Measurements from ENCODE around the gene NUDT16.
"Not testable (repeated sequence)": the region's sequence is repeated elsewhere in the genome, so short reads cannot be mapped to it uniquely, and the experiment has no call there.

NUDT16 gene

DNA sequence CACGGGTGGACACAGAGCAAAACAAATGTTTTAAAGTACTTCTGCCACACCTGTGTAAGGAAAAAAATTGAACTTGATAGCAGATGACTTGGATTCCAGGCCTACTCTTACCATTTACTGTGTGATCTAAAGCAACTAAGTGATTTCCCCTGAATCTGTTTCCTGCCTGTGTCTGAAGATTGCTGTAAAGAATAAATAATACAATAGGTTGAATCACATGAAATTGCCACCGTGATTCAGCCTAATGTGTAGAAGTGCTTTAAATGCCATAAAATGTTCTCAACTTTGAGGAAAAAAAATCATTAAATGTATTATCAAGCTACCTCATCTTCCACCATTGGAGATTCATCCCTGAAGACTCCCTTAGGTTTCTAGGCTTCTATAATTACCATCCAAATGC lies 27.6 kb upstream of the NUDT16 start:
- Histone ChIP-seq H3K4me3 (no peak overlapping the region), H3K27ac (no peak overlapping the region), H3K27me3 (no peaks in the 10 kb centered on the region), H4K20me1 (no peaks in the 10 kb centered on the region), H3K9me3 (replicated peaks in 1 of 11) (no peaks in the 10 kb centered on the region), H3K9ac (no peak overlapping the region), H3K4me1 (peaks cover 3 to 35% (median 21%) of the 10 kb centered on the region in 10 experiments; a peak in 15 of 20 replicates), H3K4me2 (peak overlapping the region in 9 of 11 experiments; percentile 26 to 70 (median 45); a peak in 19 of 22 replicates), H3K36me3 (no peaks in the 10 kb centered on the region)
- TF ChIP-seq Cebpa-rat (IDR thresholded peaks at IDR 0.05), result no peak

DNA sequence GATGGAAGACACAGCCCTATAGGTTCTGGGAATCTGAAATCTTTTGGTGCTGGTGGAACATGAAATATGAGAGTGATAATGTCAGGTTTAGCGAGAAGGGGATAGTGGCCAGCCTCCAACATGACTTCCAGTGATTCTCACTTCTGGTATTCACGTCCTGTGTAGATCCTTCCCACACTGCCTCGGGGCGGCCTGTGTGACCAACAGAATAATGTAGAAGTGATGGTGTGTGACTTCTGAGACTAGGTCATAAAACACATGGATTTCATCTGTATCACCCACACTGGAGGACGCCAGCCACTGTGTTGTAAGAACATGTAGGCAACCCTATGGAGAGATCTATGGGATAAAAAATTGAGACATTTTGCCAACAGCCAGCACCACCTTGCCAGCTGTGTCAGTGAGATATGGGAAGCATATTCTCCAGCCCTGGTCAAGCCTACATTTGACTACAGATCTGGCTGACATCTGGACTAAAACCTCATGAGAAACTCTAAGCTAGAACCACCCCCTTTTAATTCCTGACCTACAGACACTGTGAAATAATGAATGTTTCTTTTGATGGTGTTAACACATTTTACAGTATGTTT lies 25.5 kb upstream of the NUDT16 start:
- Histone ChIP-seq H3K36me3 (no peaks in the 10 kb centered on the region), H3K9ac (no peak overlapping the region), H3K4me1 (peaks cover 0 to 23% (median 19%) of the 10 kb centered on the region in 10 experiments; a peak in 15 of 20 replicates), H3K27me3 (no peaks in the 10 kb centered on the region), H3K4me2 (no peak overlapping the region), H4K20me1 (no peaks in the 10 kb centered on the region), H3K27ac (no peak overlapping the region), H3K4me3 (no peak overlapping the region), H3K9me3 (replicated peaks in 1 of 11) (no peaks in the 10 kb centered on the region)
- TF ChIP-seq Cebpa-rat (IDR thresholded peaks at IDR 0.05), result no peak

DNA sequence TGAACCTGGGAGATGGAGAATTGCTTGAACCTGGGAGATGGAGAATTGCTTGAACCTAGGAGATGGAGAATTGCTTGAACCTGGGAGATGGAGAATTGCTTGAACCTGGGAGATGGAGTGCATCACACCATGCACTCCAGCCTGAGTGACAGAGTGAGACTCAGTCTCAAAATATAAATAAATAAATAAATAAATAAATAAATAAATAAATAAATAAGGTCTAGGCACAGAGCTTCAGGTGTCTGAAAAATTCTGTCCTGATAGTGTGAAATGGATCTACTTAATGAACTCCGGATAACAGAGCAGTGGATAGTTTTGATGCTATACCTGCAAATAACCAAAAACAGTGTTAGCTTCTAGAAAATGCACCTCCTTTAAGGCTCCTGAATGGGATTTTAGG lies 24.3 kb upstream of the NUDT16 start:
- TF ChIP-seq Cebpa-rat (IDR thresholded peaks at IDR 0.05), result no peak
- Histone ChIP-seq H4K20me1 (no peaks in the 10 kb centered on the region), H3K27me3 (no peaks in the 10 kb centered on the region), H3K36me3 (no peaks in the 10 kb centered on the region), H3K9me3 (replicated peaks in 1 of 11) (peaks cover 7 to 11% (median 8%) of the 10 kb centered on the region in 11 experiments), H3K4me1 (peaks cover 0 to 22% (median 19%) of the 10 kb centered on the region in 10 experiments; a peak in 15 of 20 replicates), H3K27ac (no peak overlapping the region), H3K4me2 (no peak overlapping the region), H3K4me3 (no peak overlapping the region), H3K9ac (no peak overlapping the region)

DNA sequence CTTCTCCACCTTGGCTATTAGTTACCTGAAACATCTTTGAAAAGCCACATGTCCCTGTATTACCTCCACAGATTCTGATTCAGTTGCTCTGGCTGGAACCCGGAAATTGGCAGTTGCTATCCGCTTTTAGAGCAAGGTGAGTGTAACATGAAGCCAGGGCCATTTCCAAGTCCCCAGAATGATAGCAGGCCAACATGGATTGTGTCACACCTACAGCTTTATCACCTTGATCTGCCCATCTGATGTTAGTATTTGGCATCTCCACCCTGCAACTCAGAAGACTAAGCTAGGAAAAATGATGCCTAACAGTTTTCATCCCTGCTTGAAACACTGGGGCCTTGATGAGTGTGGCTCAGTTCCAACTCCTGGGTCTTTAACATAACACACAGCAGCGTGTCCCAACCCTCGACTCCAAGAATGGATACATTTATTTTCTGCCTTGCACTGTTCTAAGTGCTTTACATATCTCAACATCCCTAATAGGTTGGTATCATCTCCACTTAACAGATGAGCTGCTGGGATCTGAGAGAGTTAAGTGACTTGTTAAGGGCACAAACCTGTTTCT lies 21.3 kb upstream of the NUDT16 start:
- Histone ChIP-seq H4K20me1 (no peaks in the 10 kb centered on the region), H3K9me3 (replicated peaks in 1 of 11) (peaks cover 7 to 14% (median 11%) of the 10 kb centered on the region in 11 experiments), H3K4me1 (no peaks in the 10 kb centered on the region), H3K4me2 (no peak overlapping the region), H3K9ac (no peak overlapping the region), H3K4me3 (no peak overlapping the region), H3K36me3 (no peaks in the 10 kb centered on the region), H3K27ac (no peak overlapping the region), H3K27me3 (no peaks in the 10 kb centered on the region)
- no peak for TF ChIP-seq Cebpa-rat (IDR thresholded peaks at IDR 0.05)

DNA sequence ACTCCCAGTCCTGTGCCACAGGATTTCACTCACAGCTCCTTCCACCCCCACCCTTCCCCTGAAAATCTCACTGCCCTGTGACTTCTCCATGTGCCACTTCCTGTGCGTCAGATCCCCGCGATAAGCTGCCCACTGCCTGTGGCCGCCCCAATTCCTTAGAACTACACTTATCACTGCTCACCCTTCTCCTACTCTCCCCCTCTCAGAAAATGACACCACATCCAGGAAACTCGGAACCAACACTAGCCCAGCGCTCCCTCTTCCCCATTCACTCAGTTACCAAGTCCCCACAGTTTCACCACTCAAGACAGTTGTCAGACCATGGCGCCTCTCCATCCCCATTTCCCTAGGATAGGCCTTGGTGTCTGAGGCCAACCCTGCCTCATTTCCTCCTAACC lies 20.5 kb upstream of the NUDT16 start:
- H3K4me1 ChIP-seq, H3K27ac ChIP-seq, H4K20me1 ChIP-seq, H3K27me3 ChIP-seq, H3K4me2 ChIP-seq, H3K36me3 ChIP-seq, H3K9ac ChIP-seq, H3K4me3 ChIP-seq: not testable (repeated sequence)
- peaks cover 7 to 14% (median 11%) of the 10 kb centered on the region in 11 experiments for H3K9me3 ChIP-seq (replicated peaks in 1 of 11)

DNA sequence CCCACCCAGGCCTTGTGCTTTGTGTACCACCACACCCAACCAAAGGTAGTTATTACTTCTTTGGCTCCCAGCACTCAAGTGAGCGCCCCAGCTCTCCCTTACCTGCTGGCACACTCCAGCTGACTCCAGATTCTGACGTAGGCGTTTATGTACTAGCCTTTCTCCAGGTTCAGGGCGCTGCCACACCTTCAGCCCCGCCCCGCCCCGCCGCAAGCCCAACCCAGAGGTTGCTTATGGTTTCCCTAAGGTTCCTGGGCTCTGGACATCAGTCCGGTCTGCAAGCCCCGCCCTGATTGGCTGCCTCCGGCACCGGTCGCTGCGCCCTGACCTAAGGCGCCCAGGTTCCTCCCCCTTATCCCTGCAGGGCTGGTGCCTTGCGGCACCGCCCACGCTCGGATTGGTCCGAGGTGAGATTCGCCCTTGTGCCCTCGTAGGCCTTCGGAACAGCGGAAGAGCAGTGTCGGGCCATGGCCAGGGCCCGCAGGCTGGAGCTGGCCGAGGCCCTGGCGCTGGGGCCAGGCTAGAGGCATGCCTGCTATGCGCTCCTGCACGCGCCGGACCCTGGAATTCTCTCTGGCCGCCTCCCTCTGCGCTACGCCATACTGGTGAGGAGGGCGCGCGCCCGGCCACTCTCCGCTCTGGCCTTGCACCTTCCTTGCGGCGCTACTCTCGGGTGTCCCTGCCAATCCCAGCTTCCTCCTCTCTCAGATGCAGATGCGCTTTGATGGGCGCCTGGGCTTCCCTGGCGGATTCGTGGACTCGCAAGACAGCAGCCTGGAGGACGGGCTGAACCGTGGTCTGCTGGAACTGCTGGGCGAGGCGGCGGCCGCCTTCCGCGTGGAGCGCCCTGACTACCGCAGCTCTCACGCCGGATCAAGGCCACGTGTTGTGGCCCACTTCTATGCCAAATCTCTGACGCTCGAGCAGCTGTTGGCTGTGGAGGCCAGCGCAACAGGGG lies 19.8 kb upstream of the NUDT16 start:
- Histone ChIP-seq H3K36me3 (no peaks in the 10 kb centered on the region), H4K20me1 (no peaks in the 10 kb centered on the region), H3K9ac (no peak overlapping the region), H3K4me2 (no peak overlapping the region), H3K27me3 (no peaks in the 10 kb centered on the region), H3K9me3 (replicated peaks in 1 of 11) (peaks cover 7 to 14% (median 11%) of the 10 kb centered on the region in 11 experiments), H3K4me3 (no peak overlapping the region), H3K4me1 (no peaks in the 10 kb centered on the region), H3K27ac (no peak overlapping the region)
- TF ChIP-seq Cebpa-rat (IDR thresholded peaks at IDR 0.05), result no peak

DNA sequence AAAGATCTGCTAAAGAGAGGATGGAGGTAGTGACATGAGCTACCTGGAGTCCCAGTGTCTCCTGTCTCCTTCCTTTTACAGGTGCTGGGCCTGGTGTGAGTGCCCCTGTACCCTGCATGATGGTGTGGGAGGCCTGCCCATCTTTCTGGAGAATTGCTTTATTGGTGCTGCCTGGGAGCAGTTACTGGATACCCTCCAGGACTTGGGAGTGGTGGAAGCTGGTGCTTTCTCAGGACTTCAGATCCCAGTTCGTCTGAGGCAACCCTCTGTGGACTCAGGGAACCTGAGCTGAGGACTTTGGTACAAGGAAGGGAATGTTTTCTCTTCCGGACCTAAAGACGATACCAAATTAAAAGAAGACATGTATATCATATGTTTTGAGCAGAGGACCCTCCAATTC lies 18.3 kb upstream of the NUDT16 start:
- Histone ChIP-seq H3K36me3 (no peaks in the 10 kb centered on the region), H3K9me3 (replicated peaks in 1 of 11) (peaks cover 7 to 14% (median 11%) of the 10 kb centered on the region in 11 experiments), H3K27ac (no peak overlapping the region), H3K27me3 (no peaks in the 10 kb centered on the region), H3K9ac (no peak overlapping the region), H3K4me2 (no peak overlapping the region), H3K4me3 (no peak overlapping the region), H3K4me1 (no peaks in the 10 kb centered on the region), H4K20me1 (no peaks in the 10 kb centered on the region)
- TF ChIP-seq Cebpa-rat (IDR thresholded peaks at IDR 0.05), result no peak

DNA sequence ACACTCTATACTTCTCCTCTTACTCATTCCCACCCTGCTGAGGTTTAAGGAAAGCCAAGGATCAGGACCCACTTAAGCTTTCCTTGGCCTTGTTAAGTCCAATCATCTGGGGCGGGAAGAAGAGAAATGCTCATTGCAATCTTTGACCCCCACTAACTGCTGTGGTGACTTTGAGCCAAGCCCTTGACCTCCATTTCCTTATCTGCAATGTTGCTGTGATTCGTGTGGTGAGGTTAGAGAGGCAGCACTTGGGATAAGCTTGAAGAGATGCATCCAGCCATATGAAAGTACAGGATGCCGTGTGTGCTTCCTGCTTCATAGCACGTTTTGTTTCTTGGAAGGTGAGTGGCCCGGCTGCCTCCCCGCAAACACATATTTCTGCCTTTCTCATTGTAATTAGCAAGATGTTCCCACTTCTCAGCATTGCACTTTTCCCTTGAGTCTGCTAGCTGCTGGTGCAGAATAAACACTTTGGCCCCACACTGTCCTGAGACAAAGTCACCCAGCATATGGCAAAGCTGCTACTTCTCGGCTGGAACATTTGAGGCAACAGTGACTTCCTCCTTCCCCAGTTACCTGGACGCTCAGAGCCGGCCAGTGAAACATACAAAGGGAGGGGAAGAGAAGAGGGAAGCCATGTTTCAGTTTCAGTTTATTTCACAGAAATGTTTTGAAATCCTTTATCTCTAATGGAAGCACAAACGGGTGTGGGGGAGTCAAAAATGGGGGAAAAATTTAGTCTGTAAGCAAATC lies 10.5 kb upstream of the NUDT16 start:
- Histone ChIP-seq H4K20me1 (no peaks in the 10 kb centered on the region), H3K36me3 (no peaks in the 10 kb centered on the region), H3K9me3 (replicated peaks in 1 of 11) (no peaks in the 10 kb centered on the region), H3K4me1 (peaks cover 0 to 14% (median 2%) of the 10 kb centered on the region in 10 experiments; a peak in 6 of 20 replicates), H3K4me3 (no peak overlapping the region), H3K27me3 (no peaks in the 10 kb centered on the region), H3K4me2 (peak overlapping the region in 5 of 11 experiments; percentile 10 to 72 (median 38); a peak in 7 of 22 replicates), H3K27ac (peak overlapping the region in 1 of 11 experiments; percentile 1; a peak in 1 of 22 replicates), H3K9ac (no peak overlapping the region)
- no peak for TF ChIP-seq Cebpa-rat (IDR thresholded peaks at IDR 0.05)

DNA sequence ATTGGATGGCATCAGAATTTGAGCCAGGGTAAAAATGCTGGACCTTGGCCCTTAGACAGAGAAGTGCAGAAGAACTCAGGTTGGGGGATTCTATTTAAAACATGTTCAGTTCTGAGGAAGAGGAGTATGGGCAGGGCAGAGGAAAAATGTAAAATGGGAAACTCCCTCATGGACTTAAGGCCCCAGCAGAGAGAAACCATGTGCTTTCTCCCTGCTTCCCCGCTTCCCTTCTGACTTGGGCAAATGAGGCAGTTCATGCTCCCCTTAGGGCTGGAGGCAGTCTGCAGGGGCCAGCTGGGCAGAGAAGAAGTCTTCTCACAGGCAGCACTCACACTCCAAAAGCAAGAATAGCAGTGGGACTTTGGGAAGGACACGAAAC lies 9.9 kb upstream of the NUDT16 start:
- Histone ChIP-seq H3K36me3 (no peaks in the 10 kb centered on the region), H3K4me2 (peak overlapping the region in 5 of 11 experiments; percentile 10 to 72 (median 38); a peak in 7 of 22 replicates), H3K27ac (peak overlapping the region in 1 of 11 experiments; percentile 1; a peak in 1 of 22 replicates), H3K4me1 (peaks cover 0 to 14% (median 2%) of the 10 kb centered on the region in 10 experiments; a peak in 6 of 20 replicates), H3K9me3 (replicated peaks in 1 of 11) (no peaks in the 10 kb centered on the region), H4K20me1 (no peaks in the 10 kb centered on the region), H3K4me3 (no peak overlapping the region), H3K9ac (peak overlapping the region in 1 of 11 experiments; percentile 39; a peak in 1 of 22 replicates), H3K27me3 (no peaks in the 10 kb centered on the region)
- no peak for TF ChIP-seq Cebpa-rat (IDR thresholded peaks at IDR 0.05)
